AG08396 (cell line): ENCODE data around the gene OSBPL5.
A peak's percentile ranks its signal among the peaks of the same experiment; 100 is the strongest.

ENCODE experiments used
- DNase-seq: peaks from one replicate; pipeline ENCODE4 v3.0.0; 2012; ENCODE audit warnings: low spot score, mixed read lengths

The OSBPL5 gene

DNA sequence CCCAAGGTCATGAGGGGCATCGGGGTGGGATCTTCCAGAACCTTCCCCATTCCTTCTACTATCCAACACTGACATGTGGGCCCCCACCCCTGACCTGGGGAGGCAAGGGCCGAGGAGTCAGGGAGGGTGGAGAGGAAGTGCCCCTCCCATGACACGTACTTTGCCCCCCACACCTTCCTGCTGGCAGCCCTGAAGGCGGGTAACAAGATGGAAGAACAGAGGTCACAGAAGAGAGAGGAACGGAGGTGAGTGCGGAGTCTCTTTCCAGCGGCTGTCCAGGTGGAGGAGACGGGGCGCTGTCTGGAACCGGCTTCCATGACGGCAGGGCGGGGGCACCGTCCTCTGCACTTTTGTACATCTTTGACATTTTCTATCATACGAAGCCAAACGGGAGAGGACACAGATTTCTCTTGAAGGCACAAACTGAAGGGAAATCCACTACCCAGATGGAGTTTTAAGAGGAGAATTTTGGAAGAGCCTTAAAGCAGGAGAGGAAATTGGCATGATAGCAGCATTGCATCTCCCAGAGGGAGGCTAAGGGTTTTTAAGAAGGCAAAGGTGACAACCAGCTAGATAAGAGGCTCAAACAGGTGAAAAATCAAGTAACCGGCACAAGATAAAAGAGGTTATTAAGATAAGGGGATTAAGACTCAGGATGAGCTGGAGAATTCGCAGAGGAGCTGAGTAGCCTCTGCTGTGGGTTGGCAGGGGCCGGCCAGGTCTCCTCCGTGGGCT is 16.7 kb downstream of the OSBPL5 start:
- DNase-seq = no peak

- no peak for DNase-seq
These were observed 17.5 kb downstream of the OSBPL5 start for GRCh38 chr11:3147626-3148025.

DNA sequence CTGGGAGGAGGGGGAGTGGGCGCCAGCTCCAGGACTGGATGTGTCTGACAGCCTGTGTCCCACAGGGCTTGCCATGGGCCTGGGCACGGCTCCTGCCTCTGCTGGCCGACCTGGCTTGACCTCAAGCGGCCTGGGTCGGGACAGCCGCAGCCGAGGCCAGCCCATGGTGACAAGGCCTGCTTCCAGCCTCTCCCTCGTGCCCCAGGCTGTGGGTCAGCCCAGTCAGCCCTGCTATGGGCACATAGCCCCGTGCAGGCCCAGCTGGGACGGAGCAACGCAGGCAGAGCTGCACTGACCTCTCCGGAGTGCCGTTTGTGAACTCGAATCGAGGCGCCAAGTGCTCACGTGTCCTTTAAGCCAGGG is 17.9 kb downstream of the OSBPL5 start:
- peak; percentile 67 for DNase-seq

DNA sequence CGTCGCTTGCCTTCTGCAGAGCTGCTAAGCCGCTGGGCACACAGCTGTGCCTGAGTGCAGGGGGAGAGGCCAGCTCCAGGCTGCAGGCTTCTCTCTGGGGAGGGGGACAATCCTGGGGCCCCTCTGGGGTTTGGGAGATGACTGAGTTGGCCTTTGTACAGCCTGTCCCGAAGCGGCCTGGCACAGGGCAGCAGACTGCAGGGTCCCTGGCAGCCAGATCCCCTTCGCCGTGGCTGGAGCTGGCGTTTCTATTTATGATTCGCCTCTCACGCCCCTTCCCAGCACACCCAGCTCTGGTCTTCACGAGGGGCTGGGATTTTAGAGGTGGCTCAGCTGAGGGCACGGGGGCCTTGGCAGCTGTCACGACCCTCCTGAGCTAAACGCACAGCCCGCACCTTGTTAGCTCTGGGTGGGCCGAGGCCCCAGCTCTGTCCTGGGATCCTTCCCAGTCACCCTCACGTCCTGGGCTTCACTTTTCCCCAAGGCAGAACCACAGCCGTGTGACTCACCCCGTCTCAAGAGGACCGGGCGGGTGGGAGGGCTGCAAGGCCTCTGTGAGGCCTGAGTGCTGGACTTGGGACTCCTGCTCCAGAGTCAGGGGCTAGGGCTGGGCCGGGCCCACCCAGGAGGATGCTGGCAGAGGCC is 18.4 kb downstream of the OSBPL5 start:
- DNase-seq = peak; percentile 93

DNA sequence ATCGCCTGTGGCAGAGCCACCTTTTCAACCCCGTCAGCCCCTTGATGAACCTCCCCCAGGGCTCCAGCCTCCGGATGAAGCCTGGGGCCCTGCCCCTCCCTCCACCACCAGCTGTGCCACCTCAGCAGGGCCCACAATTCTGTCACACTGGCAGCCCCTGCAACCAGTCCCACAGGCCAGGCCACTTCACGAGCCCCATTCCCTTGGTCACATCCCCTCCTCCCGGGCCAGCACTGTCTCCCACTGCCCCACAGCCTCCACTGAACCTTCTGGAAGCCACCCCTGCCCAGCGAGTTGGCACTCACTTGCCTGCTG is 19.9 kb downstream of the OSBPL5 start:
- no peak for DNase-seq

DNA sequence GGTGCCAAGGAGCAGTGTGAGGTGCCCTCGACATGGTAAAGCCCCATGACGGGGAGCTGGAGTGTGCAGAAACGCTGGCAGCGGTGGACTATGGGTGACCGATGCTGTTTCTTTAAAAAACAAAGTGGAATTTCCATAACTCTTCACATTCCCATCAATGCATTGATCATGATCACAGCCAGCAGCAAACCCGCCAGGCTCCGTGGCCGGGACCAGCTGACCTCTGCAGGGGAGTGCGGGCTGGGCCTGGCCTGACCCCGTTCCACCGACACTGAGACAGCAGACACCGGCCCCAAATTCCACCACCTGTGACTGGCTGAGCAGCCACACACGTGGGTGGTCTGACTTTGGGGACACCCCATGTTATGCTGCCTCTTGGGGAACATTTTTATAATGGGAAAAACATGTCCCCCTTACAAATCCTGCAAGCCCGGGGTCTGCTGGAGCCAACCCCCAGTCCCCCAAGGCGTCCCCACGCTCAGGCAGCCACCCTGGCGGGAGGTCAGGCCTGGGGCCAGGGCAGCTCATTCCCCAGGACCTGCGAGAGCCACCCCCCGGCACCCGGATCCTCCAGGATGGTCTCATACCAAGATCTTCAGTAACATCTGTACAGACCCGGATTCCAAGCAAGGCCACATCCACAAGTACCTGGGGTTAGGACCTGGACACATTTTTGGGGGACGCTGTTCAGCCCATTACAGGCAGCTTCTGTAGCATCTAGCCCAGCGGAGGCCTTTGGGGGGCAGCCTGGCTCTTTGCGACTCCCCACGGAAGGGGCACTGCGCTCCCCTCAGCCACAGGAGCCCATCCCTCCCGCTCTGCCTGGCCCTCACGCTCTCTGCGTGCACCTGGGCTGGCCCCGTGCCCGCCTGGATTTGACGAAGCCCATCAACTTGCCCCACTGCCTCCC is 20.6 kb downstream of the OSBPL5 start:
- no peak for DNase-seq

DNA sequence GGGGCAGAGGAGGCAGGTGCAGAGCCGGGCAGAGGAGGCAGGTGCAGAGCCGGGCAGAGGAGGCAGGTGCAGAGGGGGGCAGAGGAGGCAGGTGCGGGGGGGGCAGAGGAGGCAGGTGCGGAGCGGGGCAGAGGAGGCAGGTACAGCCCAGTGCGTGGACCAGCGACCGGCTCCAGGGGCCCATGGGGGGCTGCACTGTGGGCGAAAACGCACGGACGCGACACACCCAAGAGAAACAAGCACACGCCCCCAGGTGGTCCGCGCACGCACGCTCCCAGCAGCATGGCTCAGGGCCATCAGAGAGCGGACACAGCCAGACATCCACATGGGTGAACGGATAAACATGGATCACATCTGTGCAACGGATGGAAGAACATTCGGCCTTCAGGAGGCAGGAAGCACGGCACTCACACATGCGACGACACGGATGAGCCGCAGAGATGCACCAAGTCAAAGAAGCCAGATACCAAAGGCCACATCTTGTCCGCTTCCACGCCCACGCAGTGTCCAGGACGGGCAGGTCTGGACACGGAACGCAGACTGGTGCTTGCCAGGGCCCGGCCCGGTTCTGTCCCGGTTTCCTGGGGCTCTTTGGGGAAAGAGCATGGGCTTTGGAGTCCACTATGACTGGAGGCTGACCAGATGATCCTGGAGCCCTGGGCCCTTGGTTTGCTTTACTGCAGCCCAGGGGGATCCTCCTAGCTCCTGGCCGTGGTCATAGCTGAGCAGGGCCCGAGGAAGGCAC is 21.8 kb downstream of the OSBPL5 start:
- no peak for DNase-seq

DNA sequence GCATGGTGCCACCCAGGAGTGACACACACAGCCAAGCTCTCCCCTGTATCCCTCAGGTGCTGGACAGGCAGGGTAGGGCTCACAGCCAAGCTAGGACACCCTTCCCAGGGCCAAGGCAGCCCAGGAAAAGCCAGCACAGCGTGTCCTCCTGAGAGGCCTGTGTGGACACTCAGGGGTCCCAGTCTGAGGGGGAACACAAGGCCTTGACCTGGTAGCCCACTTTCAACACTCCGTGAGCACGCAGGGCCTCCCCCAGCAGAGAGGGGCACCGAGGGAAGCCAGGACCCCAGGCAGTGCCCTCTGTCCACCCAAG is 24.9 kb downstream of the OSBPL5 start:
- DNase-seq = no peak

DNA sequence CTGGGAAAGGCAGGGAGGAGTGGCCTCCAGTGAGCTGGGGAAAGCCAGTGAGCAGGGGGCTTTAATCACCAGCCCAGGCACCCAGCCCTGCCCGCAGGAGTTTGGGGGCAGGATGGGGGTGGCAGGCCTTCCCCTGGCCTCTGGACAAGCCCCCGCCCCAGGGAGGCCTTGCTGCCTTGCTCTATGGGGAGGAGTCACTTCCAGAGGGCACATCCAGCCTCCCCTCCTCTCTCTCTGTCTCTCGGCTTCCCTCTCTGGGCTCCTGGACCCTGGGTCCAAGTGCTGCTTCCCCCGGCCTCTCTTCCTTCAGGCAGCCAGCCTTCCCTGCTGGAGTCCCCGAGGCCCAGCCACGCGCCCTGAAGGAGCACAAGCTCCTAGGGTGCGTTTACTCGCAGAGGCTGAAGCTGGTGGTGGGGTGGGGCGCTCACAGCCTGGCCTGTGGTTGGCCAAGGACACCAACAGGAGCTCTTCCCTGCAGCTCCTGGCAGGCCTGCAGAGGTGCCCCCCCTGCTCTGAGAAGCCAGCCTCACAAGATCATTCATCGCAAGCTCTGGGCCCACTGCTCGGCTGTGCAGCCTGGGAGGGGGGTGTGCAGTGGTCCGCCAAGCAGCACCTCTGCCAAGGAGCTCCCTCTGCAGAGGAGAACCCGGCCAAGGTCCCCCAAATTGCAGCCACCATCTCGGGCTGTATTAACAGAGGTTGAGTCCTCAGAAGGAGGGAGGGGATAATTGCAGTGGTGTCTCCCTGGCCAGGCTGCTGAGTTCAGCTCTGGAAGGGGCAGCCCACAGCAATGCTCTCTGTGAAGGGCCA is 25.4 kb downstream of the OSBPL5 start:
- DNase-seq = no peak

DNA sequence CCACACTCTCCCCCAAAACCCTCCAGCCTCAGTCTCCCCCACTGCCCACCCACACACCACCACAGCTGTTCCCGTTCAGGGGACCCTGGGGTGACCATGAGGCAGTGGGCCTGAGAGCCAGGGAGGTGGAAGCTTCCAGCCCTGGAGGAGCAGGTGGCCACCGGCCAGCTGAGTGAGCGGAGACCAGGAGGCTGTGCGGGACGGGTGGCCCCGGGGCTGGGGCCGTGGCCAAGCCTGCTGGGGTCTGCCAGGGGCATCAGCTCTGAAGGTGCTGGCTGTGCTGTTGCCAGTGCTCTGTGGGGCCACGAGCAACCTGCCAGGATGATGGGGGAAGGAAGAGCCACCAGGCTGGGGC is 26.0 kb downstream of the OSBPL5 start:
- DNase-seq = no peak

- no peak for DNase-seq
These were observed 26.7 kb downstream of the OSBPL5 start for GRCh38 chr11:3138178-3139085.

- DNase-seq = no peak
These were observed 27.5 kb downstream of the OSBPL5 start for GRCh38 chr11:3137486-3138177.

GRCh38 chr11:3136546-3137455 is 28.3 kb downstream of the OSBPL5 start:
- no peak for DNase-seq

- no peak for DNase-seq
These were observed 29.3 kb downstream of the OSBPL5 start for GRCh38 chr11:3135481-3136440.

DNA sequence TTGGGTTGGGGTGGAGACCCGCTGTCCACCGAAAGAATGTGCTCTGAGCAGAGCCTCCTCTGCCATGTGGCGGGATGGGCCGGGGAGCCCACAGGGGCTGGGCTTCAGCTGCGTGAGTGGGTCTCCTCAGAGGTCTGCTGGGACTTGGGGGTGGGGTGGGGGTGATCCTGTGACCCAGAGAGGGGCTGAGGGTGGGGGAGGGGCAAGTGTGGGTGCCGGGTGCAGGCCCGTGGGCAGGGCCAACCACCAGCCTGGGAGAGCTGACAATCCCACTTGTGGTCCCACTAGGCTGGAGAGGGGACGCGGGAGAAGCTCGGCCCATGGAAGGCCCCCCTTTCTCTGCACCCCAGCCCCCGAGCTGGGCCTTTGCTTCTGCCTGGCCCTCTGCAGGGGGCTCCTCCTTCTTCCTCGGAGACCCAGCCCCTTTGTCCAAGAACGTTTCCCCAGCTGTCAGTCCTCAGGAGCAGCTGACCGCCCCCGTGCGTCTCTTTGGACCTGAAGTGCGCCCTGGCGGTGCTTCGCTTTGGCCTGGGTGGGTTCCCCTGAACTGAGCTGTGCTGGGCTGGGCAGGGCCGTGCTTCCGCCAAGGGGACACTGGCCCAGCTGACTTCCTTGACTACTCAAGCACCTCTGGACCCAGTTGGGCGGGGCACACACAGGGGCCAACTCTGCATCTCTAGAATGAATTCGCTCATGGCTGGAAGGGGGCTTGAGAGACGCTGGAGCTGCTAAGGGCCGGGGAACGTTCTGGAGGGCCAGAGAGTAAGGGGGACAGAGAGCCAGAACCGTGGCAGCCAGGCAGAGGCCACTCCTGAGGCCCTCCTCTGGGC is 30.2 kb downstream of the OSBPL5 start:
- no peak for DNase-seq

- no peak for DNase-seq
These were observed 30.9 kb downstream of the OSBPL5 start for GRCh38 chr11:3134218-3134621.
